PC-9 (cell line): ENCODE measurements around the gene PPAN. TPM values are rescaled to one million over a fixed set of nuclear protein-coding genes. Genes with fewer than 3 reads are reported as not detected.

Experiments used
- BruUV-seq: library from RNA; stranded (reverse); fragments of 400-500 nt; replicated peaks from 2 replicates; lab custom pipeline; 2021; lab: Mats Ljungman, UMichigan
- CTCF ChIA-PET: fragments of 300-600 bp; sonication (Branson Sonifier 250); formaldehyde crosslinking; loops from one replicate; lab custom pipeline; 2022; ENCODE audit warnings: antibody characterized with exemption; lab: Charles Lee
- POLR2A ChIA-PET: fragments of 300-600 bp; sonication (Branson Sonifier 250); formaldehyde crosslinking; loops from one replicate; lab custom pipeline; 2022; ENCODE audit warnings: antibody characterized with exemption; ENCODE audit not compliant: unreplicated experiment; lab: Charles Lee
- DNase-seq, 2 experiments: peaks; one replicate each; pipeline versions ENCODE4 v3.0.0 to v3.0.0-alpha.2; 2015 to 2022; ENCODE audit warnings: mixed read lengths in 1 of 2
- H2AFZ ChIP-seq: fragments of 200-600 bp; sonication (generic); 2 replicates; pipeline ENCODE4 v1.8.1; 2017; ENCODE audit warnings: antibody characterized with exemption
- H3F3A ChIP-seq: fragments of 200-600 bp; sonication (generic); 2 replicates; pipeline ENCODE4 v1.8.1; 2017; ENCODE audit warnings: antibody characterized with exemption, mild to moderate bottlenecking, low read depth; ENCODE audit not compliant: insufficient read depth
- H3K27ac ChIP-seq: fragments of 200-600 bp; sonication (generic); 2 replicates; pipeline ENCODE4 v1.6.1; 2016; ENCODE audit warnings: mixed run types
- H3K27me3 ChIP-seq: fragments of 200-600 bp; sonication (generic); 2 replicates; pipeline ENCODE4 v1.6.1; 2016; ENCODE audit warnings: low read depth, mixed run types; ENCODE audit not compliant: insufficient read depth
- H3K36me3 ChIP-seq: fragments of 200-600 bp; sonication (generic); 2 replicates; pipeline ENCODE4 v1.6.1; 2016; ENCODE audit warnings: low read depth, mixed run types
- H3K4me1 ChIP-seq: fragments of 200-600 bp; sonication (generic); replicated peaks from 2 replicates; pipeline ENCODE4 v1.6.1; 2016; ENCODE audit warnings: mixed run types; ENCODE audit not compliant: insufficient read depth
- H3K4me2 ChIP-seq: fragments of 200-600 bp; sonication (generic); 2 replicates; pipeline ENCODE4 v1.6.1; 2017; ENCODE audit warnings: mixed run types
- H3K4me3 ChIP-seq: fragments of 200-600 bp; sonication (generic); 2 replicates; pipeline ENCODE4 v1.6.1; 2016; ENCODE audit warnings: mixed run types
- H3K79me2 ChIP-seq: fragments of 200-600 bp; sonication (generic); 2 replicates; pipeline ENCODE4 v1.6.1; 2017; ENCODE audit warnings: low read depth, mixed run types
- H3K9me2 ChIP-seq: fragments of 200-600 bp; sonication (generic); 2 replicates; pipeline ENCODE4 v1.8.1; 2017; ENCODE audit warnings: mild to moderate bottlenecking; ENCODE audit not compliant: insufficient read depth
- H3K9me3 ChIP-seq: fragments of 200-600 bp; sonication (generic); 2 replicates; pipeline ENCODE4 v1.8.1; 2016; ENCODE audit warnings: low read depth; ENCODE audit not compliant: insufficient read depth
- H4K20me1 ChIP-seq: fragments of 200-600 bp; sonication (generic); 2 replicates; pipeline ENCODE4 v1.8.1; 2017; ENCODE audit not compliant: insufficient read depth
- EZH2 ChIP-seq: fragments of 200-600 bp; sonication (generic); IDR thresholded peaks from 2 replicates; pipeline ENCODE4 v1.8.0; 2017; ENCODE audit warnings: antibody characterized with exemption, low read depth
- intact Hi-C: fragments of 100-400 bp; cut with micrococcal nuclease; formaldehyde crosslinking; loops from one replicate; pipeline ENCODE4 v1.10.0; 2022; ENCODE audit not compliant: unreplicated experiment
- total RNA-seq: library from RNA; stranded (reverse); gene quantifications from 2 replicates; pipeline ENCODE4 v1.2.3, GENCODE V29; 2021
- TF ChIP-seq, protein P1 (sequence below): fragments of 200-600 bp; sonication (generic); conservative IDR thresholded peaks from 2 replicates; pipeline ENCODE4 v1.6.1; 2017; ENCODE audit warnings: mixed run types, antibody characterized with exemption, mild to moderate bottlenecking, moderate library complexity

Gene PPAN
- total RNA-seq, 1 experiment from 2014 or later = 41.0 TPM

DNA sequence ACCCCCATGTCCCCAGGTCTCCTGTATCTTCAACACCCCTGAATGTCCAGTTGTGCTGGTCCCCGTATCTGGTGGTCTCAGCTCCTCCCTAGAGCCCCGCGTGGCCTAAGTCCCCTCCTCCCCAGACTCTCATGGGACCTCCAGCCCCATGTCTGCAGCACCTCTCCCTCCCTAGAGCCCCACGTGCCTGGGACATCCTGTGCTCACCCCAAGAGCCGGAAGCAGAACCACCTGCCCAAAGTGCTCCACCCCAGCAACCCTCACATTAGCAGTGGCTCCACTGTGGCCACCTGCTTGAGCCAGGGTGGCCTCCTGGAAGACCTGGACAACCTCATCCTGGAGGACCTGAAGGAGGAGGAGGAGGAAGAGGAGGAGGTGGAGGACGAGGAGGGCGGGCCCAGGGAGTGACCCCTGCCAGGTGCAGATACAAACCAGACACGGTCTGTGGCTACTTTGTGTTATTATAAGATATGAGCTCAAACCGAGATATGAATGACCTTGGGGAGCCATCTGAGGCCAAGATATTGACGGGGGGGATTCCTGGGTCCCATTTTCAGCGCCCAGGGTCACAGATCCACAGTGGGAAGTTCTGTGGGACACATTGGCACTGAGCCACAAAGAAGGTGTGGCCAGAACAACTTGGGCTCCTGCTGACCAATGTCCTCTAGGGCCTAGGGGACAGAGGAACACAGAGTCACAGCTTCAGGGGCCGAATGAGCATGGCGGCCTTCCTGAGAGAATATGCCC, 14.1 kb upstream of the PPAN start:
- POLR2A ChIA-PET = interaction anchor here (0.6 kb wide), 1 partner anchor 1592 kb away, joined by 4 read pairs; no protein-coding TSS in a partner anchor
- Histone ChIP-seq H2AFZ (no peak overlapping the region), H3K4me1 (peaks cover 11% of the 10 kb centered on the region), H3K9me2 (no peaks in the 10 kb centered on the region), H3K36me3 (no peaks in the 10 kb centered on the region), H3F3A (peaks cover 27% of the 10 kb centered on the region; the same call in 1 of the 2 replicates), H3K79me2 (no peaks in the 10 kb centered on the region), H3K27ac (no peak overlapping the region), H3K27me3 (no peaks in the 10 kb centered on the region), H3K9me3 (no peaks in the 10 kb centered on the region), H3K4me3 (no peak overlapping the region), H4K20me1 (no peaks in the 10 kb centered on the region), H3K4me2 (no peak overlapping the region)
- TF ChIP-seq, protein P1, sequence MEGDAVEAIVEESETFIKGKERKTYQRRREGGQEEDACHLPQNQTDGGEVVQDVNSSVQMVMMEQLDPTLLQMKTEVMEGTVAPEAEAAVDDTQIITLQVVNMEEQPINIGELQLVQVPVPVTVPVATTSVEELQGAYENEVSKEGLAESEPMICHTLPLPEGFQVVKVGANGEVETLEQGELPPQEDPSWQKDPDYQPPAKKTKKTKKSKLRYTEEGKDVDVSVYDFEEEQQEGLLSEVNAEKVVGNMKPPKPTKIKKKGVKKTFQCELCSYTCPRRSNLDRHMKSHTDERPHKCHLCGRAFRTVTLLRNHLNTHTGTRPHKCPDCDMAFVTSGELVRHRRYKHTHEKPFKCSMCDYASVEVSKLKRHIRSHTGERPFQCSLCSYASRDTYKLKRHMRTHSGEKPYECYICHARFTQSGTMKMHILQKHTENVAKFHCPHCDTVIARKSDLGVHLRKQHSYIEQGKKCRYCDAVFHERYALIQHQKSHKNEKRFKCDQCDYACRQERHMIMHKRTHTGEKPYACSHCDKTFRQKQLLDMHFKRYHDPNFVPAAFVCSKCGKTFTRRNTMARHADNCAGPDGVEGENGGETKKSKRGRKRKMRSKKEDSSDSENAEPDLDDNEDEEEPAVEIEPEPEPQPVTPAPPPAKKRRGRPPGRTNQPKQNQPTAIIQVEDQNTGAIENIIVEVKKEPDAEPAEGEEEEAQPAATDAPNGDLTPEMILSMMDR = no peak
- no peak for TF ChIP-seq EZH2
- intact Hi-C loops = no loop called here
- BruUV-seq = no TSS peak
- CTCF ChIA-PET = no interaction called here
- DNase-seq = no peak

DNA sequence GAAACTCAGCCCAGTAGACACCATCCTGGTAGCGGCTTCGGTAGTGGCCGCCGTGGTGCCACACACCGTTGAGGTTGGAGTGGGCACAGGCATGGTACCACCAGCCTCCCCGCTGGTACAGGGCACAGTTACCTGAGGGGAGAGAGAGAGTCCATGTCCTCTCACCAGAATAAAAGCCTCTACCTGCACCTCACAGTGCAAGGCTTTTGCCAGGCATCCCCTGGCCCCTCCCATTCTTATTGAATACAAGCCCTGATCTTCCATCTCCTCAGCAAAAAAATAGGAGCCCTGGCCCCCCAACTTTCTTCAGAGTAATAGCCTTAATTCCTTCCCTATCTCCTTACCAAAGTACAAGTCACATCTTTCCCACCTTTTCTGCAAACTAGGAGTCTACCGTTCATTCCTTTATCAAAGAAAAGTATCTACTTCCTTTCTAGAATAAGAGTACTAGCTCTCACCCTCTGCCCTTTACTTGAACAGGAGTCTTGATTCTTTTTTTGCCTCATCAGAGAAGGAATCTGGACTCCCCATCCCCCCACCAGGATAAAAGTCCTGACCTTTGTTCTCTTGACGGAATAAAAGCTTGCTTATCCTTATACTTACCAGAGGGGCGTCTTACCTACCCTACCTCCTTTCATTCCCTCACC, 13.4 kb upstream of the PPAN start:
- TF ChIP-seq, protein P1 = no peak
- TF ChIP-seq EZH2 = no peak
- H3K9me3 ChIP-seq = no peaks in the 10 kb centered on the region
- no peaks in the 10 kb centered on the region for H3K36me3 ChIP-seq
- no peak overlapping the region for H3K27ac ChIP-seq
- no peak for DNase-seq
- H3K4me3 ChIP-seq = no peak overlapping the region
- CTCF ChIA-PET = no interaction called here
- POLR2A ChIA-PET = interaction anchor here (0.6 kb wide), 1 partner anchor 1593 kb away, joined by 4 read pairs; no protein-coding TSS in a partner anchor
- H2AFZ ChIP-seq = no peak overlapping the region
- intact Hi-C loops = no loop called here
- no peaks in the 10 kb centered on the region for H3K27me3 ChIP-seq
- H4K20me1 ChIP-seq = no peaks in the 10 kb centered on the region
- no peaks in the 10 kb centered on the region for H3K9me2 ChIP-seq
- peaks cover 11% of the 10 kb centered on the region for H3K4me1 ChIP-seq
- H3K79me2 ChIP-seq = no peaks in the 10 kb centered on the region
- peaks cover 24% of the 10 kb centered on the region; the same call in 1 of the 2 replicates for H3F3A ChIP-seq
- BruUV-seq = no TSS peak
- no peak overlapping the region for H3K4me2 ChIP-seq

DNA sequence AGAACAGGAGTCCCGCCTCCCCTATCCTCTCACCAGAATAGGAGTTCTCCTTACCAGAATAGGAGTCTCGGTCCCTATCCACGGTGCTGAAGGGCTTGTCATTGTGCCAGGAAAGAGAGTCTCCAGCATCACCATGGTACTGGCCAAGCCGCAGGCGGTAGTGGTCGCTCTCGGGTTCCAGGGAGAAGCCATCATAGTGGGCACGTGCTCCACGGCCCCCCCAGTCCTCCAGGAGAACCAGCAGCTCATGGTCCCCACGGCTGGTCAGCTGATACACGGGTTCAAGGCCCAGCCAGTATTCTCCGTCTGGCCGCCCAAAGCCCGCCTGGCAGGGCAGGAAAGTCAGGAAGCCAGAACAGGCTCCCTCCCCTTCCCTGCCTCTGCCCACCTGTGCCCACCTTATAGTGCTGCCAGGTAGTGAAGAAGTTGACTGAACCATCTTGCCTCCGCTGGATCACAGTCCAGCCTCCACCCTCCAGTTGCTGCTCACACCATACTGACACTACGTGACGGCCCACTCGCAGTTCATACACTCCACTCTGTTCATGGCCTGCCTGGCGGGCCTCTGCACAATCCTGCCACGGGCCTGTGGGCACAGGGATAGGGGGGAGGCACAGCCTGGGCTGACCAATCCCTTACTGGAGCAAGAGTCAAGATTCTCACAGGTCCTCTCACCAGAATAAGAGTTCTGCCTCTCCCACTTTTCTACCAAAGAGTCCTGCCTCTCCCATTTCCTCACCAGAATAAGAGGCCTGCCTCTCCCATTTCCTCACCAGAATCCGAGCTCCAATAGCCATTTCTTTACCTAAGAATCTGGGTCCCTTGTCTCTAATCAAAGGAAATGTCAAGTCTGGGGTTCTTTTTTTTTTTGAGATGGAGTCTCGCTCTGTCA, 12.6 kb upstream of the PPAN start:
- Histone ChIP-seq H3K36me3 (no peaks in the 10 kb centered on the region), H4K20me1 (no peaks in the 10 kb centered on the region), H3K27me3 (no peaks in the 10 kb centered on the region), H3K9me2 (no peaks in the 10 kb centered on the region), H3K9me3 (no peaks in the 10 kb centered on the region), H3K79me2 (no peaks in the 10 kb centered on the region), H3K4me3 (no peak overlapping the region), H3K4me1 (peaks cover 11% of the 10 kb centered on the region), H3K27ac (no peak overlapping the region), H3K4me2 (no peak overlapping the region), H2AFZ (no peak overlapping the region), H3F3A (peaks cover 22% of the 10 kb centered on the region; the same call in 1 of the 2 replicates)
- intact Hi-C loops = no loop called here
- no TSS peak for BruUV-seq
- DNase-seq = no peak
- TF ChIP-seq, protein P1 = no peak
- no peak for TF ChIP-seq EZH2
- CTCF ChIA-PET = no interaction called here
- POLR2A ChIA-PET = no interaction called here
